ENCODE results near the gene RMI1.

Gene RMI1

GRCh38 chr9:83971485-83971884 is 9.1 kb upstream of the RMI1 start:
- no peak for DNase-seq

GRCh38 chr9:83972286-83972685 is 8.3 kb upstream of the RMI1 start:
- no peak for DNase-seq

GRCh38 chr9:83975300-83975699 is 5.3 kb upstream of the RMI1 start:
- no peak for DNase-seq

GRCh38 chr9:83976372-83976771 is 4.2 kb upstream of the RMI1 start:
- no peak for DNase-seq

- no peak for DNase-seq
Observed at GRCh38 chr9:83977196-83977595, 3.4 kb upstream of the RMI1 start.

- peak; percentile 86 for DNase-seq
Observed at GRCh38 chr9:83978992-83979811, 1.4 kb upstream of the RMI1 start.

- peak; percentile 98 for DNase-seq
Observed at GRCh38 chr9:83979812-83980394, 702 bp upstream of the RMI1 start, which contains the start of gene HNRNPK. Gene HNRNPK, minus strand, starts transcription at chr9:83980215. Its CDS starts 1,963 bp downstream, at chr9:83978252.

- peak; percentile 29 for DNase-seq
Observed at GRCh38 chr9:83981126-83981871, 694 bp downstream of the RMI1 start.

GRCh38 chr9:83986195-83986594 is 5.6 kb downstream of the RMI1 start:
- no peak for DNase-seq

GRCh38 chr9:83986765-83987401 is 6.3 kb downstream of the RMI1 start:
- no peak for DNase-seq

- no peak for DNase-seq
Observed at GRCh38 chr9:83987402-83987791, 6.8 kb downstream of the RMI1 start.

- DNase-seq: no peak
Observed at GRCh38 chr9:83988411-83988810, 7.8 kb downstream of the RMI1 start.

GRCh38 chr9:83991355-83991754 is 10.8 kb downstream of the RMI1 start:
- DNase-seq: no peak

GRCh38 chr9:83992407-83992806 is 11.8 kb downstream of the RMI1 start:
- DNase-seq: no peak

- no peak for DNase-seq
Observed at GRCh38 chr9:83992901-83993300, 12.3 kb downstream of the RMI1 start.

GRCh38 chr9:83996126-83996525 is 15.5 kb downstream of the RMI1 start:
- DNase-seq: no peak

GRCh38 chr9:83999141-83999918 is 18.7 kb downstream of the RMI1 start:
- no peak for DNase-seq

GRCh38 chr9:84000186-84000585 is 19.6 kb downstream of the RMI1 start:
- DNase-seq: peak; percentile 77

GRCh38 chr9:84001621-84002020 is 21.0 kb downstream of the RMI1 start:
- no peak for DNase-seq

- no peak for DNase-seq
Observed at GRCh38 chr9:84002344-84002743, 21.7 kb downstream of the RMI1 start.

GRCh38 chr9:84003246-84003645 is 22.6 kb downstream of the RMI1 start:
- DNase-seq: no peak

- no peak for DNase-seq
Observed at GRCh38 chr9:84007662-84008061, 27.1 kb downstream of the RMI1 start.

All from fibroblast of upper back skin (primary cell).